ENCODE data around the gene SLC9A9. TPM values are rescaled to one million over a fixed set of nuclear protein-coding genes. Genes with fewer than 3 reads are reported as not detected.

SLC9A9 gene
- polyA plus RNA-seq, 3 donors = 1.0 to 9.0 (median 8.8) TPM

DNA sequence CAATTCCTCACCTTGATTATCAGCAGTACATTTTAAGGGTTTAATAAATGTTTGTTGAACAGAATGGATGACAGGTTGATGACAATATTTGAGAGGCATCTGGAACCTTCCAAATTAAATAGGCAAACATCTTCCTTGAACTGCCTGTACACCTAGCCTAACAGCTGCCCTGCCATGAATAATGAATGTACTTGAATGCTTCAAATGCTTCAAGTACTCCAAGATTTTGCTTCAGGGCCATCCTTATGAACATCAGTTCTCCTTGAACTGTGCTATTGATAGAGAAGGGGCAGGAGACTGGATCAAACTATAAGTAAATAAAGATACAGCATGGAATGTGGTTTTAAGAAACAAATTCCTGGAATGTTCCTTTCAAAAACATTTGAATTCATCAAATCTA is 591.9 kb downstream of the SLC9A9 start:
- H3K27ac ChIP-seq (ENCODE audit: low read depth, low read length) = no peak overlapping the region

DNA sequence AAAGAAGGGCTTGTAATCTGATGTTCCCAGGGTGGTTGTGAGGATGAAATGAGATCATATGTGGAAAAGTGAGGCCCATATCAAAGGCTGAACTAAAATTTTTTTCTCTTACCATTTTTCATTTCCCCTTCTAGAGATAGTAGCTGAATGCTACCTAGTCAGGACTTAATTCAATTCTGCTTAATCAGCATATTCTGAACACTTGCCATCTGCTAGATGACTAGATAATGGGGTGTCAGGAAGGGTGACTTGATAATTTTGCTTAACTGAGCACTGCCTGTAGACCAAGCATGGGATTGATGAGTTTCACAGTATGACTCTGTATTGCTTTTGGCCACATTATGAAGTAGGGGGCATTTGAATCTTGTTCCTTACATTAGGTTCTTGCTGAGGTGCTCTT is 592.5 kb downstream of the SLC9A9 start:
- H3K27ac ChIP-seq (ENCODE audit: low read depth, low read length) = no peak overlapping the region

GRCh38 chr3:143252931-143253330 is 595.3 kb downstream of the SLC9A9 start:
- H3K27ac ChIP-seq (ENCODE audit: low read depth, low read length) = no peak overlapping the region
- 86 to 96% (median 95%) methylated on average over 6 of the region's 6 CpGs for WGBS, 3 donors

GRCh38 chr3:143249014-143249413 is 599.3 kb downstream of the SLC9A9 start:
- 91 to 100% (median 98%) methylated on average over 2 of the region's 2 CpGs for WGBS, 3 donors
- H3K27ac ChIP-seq (ENCODE audit: low read depth, low read length) = no peak overlapping the region

DNA sequence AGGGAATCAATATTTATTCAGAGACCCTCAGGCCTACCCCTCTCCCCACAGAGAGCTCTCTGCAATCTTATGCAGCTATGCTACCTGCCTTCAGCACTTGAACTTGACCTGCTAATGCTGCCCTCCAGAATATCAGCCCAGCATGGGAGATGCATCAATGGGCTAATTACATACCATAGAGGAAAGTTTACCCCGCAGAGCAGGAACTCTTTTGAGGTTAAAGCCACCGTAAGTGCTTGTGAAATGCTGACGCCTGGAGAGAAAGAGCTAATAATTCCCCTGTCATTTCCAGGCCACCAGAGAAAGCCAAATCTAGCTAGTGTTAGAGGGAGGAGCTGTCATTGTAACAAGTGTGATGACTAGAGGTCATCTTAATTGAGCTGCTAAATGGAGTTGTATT is 601.2 kb downstream of the SLC9A9 start:
- H3K27ac ChIP-seq (ENCODE audit: low read depth, low read length) = no peak overlapping the region
- 45 to 64% (median 62%) methylated on average over 3 of the region's 3 CpGs for WGBS, 3 donors

GRCh38 chr3:143245692-143246091 is 602.6 kb downstream of the SLC9A9 start:
- 83 to 95% (median 92%) methylated on average over 4 of the region's 4 CpGs for WGBS, 3 donors
- no peak overlapping the region for H3K27ac ChIP-seq (ENCODE audit: low read depth, low read length)

GRCh38 chr3:143244516-143245063 is 603.7 kb downstream of the SLC9A9 start:
- no peak overlapping the region for H3K27ac ChIP-seq (ENCODE audit: low read depth, low read length)
- 81 to 86% (median 81%) methylated on average over 9 of the region's 9 CpGs for WGBS, 3 donors

DNA sequence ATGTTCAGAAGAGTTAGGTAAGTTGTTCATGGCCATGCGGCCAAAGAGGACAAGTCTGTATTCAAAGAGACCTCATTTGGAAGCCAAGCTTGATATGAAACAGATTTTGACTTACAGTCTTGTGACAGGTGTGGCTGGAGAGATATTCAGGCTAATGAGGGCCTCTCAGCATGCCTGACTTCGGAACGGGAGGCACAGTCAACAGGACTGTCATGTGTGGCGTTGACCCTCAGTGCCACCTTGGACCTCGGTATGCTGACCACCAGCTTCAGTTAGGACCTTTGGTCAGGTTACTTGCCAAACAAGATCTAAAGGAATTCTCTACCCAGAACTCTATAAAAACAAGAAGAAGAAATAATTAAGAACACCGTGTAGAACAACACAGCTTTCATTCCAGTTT is 604.6 kb downstream of the SLC9A9 start:
- WGBS, 3 donors = 84 to 94% (median 94%) methylated on average over 6 of the region's 6 CpGs
- H3K27ac ChIP-seq (ENCODE audit: low read depth, low read length) = no peak overlapping the region

DNA sequence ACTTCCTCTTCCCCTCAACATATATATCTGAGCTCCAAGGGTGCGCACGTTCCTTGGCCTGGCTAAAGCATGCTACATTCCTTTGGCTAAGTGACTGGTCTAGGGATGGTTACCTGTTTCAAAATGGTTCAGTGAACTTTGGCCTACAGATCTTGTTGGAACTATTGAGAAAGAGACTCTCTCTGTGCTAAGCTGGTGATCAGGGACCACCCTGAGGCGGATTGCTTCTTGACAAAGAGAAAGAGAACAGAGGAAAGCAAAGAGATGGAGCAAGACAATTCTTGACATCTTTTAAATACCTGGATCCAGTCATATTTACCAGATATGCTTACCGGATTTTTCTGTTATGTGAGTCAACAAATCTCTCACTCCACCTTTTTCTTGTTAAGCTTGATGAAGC is 605.6 kb downstream of the SLC9A9 start:
- H3K27ac ChIP-seq (ENCODE audit: low read depth, low read length) = no peak overlapping the region
- WGBS, 3 donors = 62 to 83% (median 74%) methylated on average over 4 of the region's 4 CpGs

DNA sequence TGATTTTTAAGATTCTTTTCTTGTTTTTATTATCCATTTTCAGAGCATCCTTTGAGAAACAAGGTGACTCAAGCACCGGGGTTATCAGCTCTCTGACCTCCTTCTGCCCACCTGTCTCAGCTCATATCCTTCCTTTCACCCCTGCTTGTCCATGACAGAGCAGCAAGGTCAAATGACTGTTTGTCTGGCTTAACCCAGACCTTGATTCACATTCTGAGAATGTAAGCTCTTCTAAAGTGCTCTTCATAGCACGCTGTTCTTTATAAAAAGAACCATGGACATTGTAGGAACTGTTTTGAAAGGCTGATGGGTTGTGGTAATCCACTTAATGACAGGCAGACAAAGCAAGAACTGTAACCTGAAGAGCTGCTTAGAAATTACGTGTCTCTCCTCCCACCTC is 606.2 kb downstream of the SLC9A9 start:
- H3K27ac ChIP-seq (ENCODE audit: low read depth, low read length) = no peak overlapping the region
- WGBS, 3 donors = 56 to 94% (median 64%) methylated on average over 3 of the region's 3 CpGs

GRCh38 chr3:143241481-143241951 is 606.8 kb downstream of the SLC9A9 start:
- WGBS, 3 donors = 67 to 78% (median 69%) methylated on average over 3 of the region's 3 CpGs
- H3K27ac ChIP-seq (ENCODE audit: low read depth, low read length) = no peak overlapping the region

GRCh38 chr3:143240886-143241285 is 607.4 kb downstream of the SLC9A9 start:
- H3K27ac ChIP-seq (ENCODE audit: low read depth, low read length) = no peak overlapping the region
- WGBS, 3 donors = 48 to 67% (median 66%) methylated on average over 4 of the region's 4 CpGs

GRCh38 chr3:143239031-143239430 is 609.2 kb downstream of the SLC9A9 start:
- H3K27ac ChIP-seq (ENCODE audit: low read depth, low read length) = no peak overlapping the region
- 50 to 88% (median 67%) methylated on average over 3 of the region's 3 CpGs for WGBS, 3 donors

- 67 to 77% (median 73%) methylated on average over 8 of the region's 8 CpGs for WGBS, 3 donors
- no peak overlapping the region for H3K27ac ChIP-seq (ENCODE audit: low read depth, low read length)
Observed at GRCh38 chr3:143237077-143237627, 611.1 kb downstream of the SLC9A9 start.

DNA sequence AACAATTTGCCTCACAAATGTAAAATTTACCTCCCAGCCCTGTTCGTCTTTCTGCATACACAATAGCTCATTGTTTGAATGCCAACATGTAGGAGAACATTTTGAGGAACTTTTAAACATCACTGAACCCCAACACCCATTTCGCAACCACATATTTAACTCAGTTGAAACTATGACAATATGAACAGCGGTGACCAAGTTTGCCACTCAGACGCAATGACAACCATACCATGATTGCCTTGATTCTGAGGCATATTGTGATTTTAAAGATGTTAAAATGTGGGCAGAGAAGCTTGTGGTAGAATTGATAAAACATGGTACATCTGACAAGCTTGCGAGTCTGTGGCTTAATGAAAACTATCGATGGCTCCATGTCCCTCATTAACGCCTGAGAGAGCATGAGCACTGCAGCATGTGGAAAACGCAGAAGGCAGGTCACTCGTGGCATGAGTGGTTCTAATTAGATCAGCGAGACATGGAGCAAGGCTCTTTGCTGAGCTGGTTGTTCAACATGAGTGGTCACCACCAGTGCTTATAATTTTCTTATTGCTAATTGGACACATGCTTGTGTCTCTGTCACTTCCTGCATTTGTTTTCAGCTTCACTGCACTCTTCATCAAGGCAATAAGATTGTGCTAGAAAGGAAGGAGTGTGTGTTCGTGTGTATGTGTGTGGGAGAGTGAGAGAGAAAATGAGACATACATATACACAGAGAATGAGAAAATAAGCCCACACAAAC is 611.9 kb downstream of the SLC9A9 start:
- no peak overlapping the region for H3K27ac ChIP-seq (ENCODE audit: low read depth, low read length)
- WGBS, 3 donors = 77 to 89% (median 89%) methylated on average over 11 of the region's 11 CpGs

DNA sequence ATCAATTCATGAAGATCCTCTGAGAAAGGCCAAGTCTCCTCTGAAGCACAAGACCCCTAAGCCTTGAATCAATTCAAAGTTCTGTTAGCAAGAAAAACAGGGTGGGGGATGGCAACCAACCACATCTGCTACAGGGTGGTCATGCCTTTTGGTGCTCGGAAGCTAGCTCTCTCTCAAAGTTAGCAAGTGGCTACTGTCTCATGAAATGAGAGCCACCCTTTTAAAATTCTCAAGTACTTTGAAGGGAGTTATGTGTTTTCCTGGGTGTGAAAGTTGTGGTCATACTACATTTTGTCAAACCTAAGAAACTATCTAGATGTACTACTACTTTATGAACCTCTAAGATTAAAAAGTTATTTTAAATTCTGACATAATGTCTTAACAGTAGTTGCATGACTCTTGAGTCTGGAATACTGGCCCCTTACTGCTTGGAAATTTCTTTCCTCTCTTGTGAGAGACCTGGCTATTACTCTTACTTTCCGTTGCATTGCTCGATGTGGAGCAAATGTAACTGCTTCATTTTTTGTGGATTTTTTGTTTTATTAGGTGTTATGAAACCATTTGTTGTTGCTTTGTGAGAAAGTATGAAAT is 612.6 kb downstream of the SLC9A9 start:
- WGBS, 3 donors = 90 to 94% (median 93%) methylated on average over 3 of the region's 3 CpGs
- H3K27ac ChIP-seq (ENCODE audit: low read depth, low read length) = no peak overlapping the region

GRCh38 chr3:143234526-143234925 is 613.7 kb downstream of the SLC9A9 start:
- WGBS, 3 donors = 55 to 67% (median 56%) methylated on average over 1 of the region's 1 CpG
- H3K27ac ChIP-seq (ENCODE audit: low read depth, low read length) = no peak overlapping the region

DNA sequence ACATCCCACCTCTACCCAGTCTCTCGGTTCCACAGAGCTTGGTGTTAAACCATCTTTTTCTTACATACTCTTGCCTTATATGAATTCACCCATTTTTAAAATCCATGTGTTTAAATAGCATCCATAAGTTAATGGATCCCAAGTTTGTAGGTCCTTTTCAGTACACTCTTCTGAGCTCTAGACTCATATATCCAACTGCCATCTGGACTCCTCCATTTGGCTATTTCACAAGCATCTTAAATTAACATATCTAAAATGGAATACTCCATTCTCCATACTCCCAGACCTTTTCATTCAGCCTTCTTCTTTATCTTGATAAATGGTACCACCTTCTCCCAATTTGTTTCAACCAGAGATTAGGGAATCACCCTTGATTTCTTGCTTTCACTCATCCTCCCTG is 615.3 kb downstream of the SLC9A9 start:
- no peak overlapping the region for H3K27ac ChIP-seq (ENCODE audit: low read depth, low read length)
- 70 to 82% (median 77%) methylated on average over 1 of the region's 1 CpG for WGBS, 3 donors

DNA sequence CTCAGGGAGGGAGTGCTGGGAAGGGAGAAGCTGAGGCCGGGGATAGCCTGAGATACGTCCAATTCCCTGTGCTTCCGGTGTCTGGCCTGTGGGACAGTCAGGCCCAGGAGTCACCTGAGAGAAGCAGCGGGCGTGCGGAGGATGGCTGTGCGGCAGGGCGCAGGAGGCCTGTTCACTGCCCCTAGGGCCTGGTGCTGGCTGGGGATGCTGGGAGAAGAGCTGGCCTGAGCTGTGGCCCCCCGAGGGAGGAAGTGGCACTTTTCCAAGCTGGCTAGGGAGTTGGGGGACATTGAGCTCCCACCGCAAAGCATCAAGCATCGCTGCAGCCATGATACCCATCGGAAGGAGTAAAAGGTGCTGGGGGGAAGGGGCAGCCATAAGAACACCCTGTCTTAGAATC is 619.9 kb downstream of the SLC9A9 start:
- no peak overlapping the region for H3K27ac ChIP-seq (ENCODE audit: low read depth, low read length)
- WGBS, 3 donors = 95 to 96% (median 96%) methylated on average over 12 of the region's 12 CpGs

All from adipose tissue (tissue), 3 donors.